Measurements from ENCODE around the gene RASSF6. TPM values are rescaled to one million over a fixed set of nuclear protein-coding genes. Genes with fewer than 3 reads are reported as not detected.
"Not testable (repeated sequence)": the region's sequence is repeated elsewhere in the genome, so short reads cannot be mapped to it uniquely, and the experiment has no call there.

RASSF6 gene
- polyA plus RNA-seq, 6 donors from 2014 or later, result 0.52 to 2.1 TPM; not detected in 4

DNA sequence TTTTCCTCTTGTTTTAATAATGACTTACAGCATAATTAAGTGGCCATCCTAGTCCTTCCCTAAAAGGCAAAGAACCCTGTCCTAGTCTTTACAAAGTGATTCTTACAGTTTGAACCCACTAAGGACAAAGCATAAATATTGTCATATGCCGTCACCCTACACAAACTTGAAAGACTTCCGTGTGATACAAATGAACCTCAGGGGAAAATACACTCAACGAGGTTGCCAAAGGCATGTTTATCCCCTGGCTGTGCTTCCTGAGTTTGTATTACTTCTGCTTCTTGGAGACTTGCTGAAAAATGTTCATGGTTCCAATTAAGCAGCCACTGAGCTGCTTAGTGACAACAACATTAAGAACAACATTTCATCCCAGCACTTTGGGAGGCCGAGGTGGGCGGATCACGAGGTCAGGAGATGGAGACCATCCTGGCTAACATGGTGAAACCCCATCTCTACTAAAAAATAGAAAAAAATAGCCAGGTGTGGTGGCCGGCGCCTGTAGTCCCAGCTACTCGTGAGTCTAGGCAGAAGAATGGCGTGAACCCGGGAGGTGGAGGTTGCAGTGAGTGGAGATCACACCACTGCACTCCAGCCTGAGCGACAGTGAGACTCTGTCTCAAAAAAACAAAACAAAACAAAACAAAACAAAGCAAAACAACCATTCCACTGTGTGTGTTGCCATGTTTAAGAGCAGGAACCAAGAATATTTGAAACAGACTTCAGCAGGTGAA, 16.2 kb downstream of the RASSF6 start:
- ATAC-seq (ENCODE audit: low read depth in 2 of 2), result peak; percentile 59 to 69
- Mint-ChIP-seq H3K36me3 (no peaks in the 10 kb centered on the region), H3K4me3 (peak overlapping the region in 1 of 8 donors; percentile 30), H3K27ac (peak overlapping the region; percentile 5 to 84 (median 42)), H3K9me3 (peaks cover 0 to 5% (median 0%) of the 10 kb centered on the region in 7 donors), H3K27me3 (no peaks in the 10 kb centered on the region), H3K4me1 (peaks cover 20 to 36% (median 24%) of the 10 kb centered on the region in 3 donors)
- DNase-seq, result no peak

DNA sequence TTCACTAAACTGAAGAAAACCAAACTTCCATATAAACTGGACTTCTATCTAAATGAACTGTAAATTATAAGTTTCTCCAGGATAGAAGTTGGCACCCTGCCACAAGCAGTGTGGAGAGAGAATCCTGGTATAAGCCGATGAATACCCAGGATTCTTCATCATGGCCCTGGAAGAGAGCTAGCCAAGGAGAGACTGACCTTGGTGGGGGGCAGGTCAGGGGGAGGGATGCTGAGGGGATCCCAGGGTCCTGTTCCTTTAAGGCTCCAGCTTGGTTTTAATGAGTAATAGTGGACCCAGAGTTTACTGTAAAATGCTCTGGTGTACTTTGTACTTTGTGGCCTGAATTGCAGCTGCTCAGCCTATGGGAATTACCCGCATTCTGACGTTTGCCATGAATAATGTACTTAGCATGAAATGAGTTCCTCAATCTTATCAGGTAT, 16.9 kb downstream of the RASSF6 start:
- ATAC-seq (ENCODE audit: low read depth in 2 of 2) (peak; percentile 64), DNase-seq (no peak)
- peaks cover 20 to 36% (median 24%) of the 10 kb centered on the region in 3 donors for H3K4me1 Mint-ChIP-seq
- H3K36me3 Mint-ChIP-seq, result no peaks in the 10 kb centered on the region
- H3K27ac Mint-ChIP-seq, result peak overlapping the region in 2 of 6 donors; percentile 28 to 84
- peaks cover 0 to 5% (median 0%) of the 10 kb centered on the region in 7 donors for H3K9me3 Mint-ChIP-seq
- no peaks in the 10 kb centered on the region for H3K27me3 Mint-ChIP-seq
- H3K4me3 Mint-ChIP-seq, result no peak overlapping the region

DNA sequence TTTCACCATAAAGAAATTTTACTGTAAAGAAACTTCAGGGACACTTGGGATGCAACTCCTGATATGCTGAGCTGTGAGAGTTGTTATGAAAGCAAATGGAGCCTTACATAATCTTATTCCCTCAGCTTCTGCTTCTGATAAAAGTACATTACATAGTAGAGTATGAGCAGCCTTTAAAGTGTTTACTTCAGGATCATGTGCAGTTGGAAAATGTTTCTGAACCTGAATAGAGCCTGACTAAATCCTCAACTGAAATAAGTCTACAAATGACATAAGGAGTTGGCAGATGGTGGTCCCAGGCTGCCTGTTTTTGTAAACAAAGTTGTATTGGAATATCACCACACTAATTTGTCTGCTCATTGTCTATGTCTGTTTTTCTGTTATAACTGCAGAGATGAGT, 19.3 kb downstream of the RASSF6 start:
- peak overlapping the region in 1 of 6 donors; percentile 49 for H3K27ac Mint-ChIP-seq
- H3K4me3 Mint-ChIP-seq, result no peak overlapping the region
- no peaks in the 10 kb centered on the region for H3K27me3 Mint-ChIP-seq
- ATAC-seq (ENCODE audit: low read depth in 2 of 2) (no peak), DNase-seq (no peak)
- peaks cover 0 to 5% (median 0%) of the 10 kb centered on the region in 7 donors for H3K9me3 Mint-ChIP-seq
- H3K4me1 Mint-ChIP-seq, result peaks cover 6 to 21% (median 9%) of the 10 kb centered on the region in 3 donors
- no peaks in the 10 kb centered on the region for H3K36me3 Mint-ChIP-seq

DNA sequence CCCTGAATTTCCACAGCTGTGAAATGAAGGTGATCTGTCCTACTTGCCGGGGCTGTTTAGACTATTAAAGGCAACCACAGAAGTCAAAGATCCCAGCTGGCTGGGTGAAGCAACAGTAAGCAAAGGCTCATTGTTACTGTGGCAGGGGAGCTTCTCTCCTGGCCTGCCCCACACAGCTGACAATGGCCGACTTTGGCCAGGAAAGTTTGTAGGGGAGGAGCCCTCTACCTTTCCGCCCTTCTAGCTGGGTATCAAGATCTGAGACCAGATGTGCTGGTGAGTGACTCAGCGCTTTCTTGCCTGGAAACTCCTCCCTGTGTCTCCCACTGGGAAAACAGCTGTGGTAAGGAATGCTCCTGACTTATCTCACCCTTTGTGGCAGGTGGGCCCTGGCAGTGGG, 21.1 kb downstream of the RASSF6 start:
- Mint-ChIP-seq H3K27me3 (no peaks in the 10 kb centered on the region), H3K4me3 (no peak overlapping the region), H3K36me3 (no peaks in the 10 kb centered on the region), H3K27ac (peak overlapping the region in 1 of 6 donors; percentile 27), H3K9me3 (peaks cover 0 to 5% (median 0%) of the 10 kb centered on the region in 7 donors), H3K4me1 (peaks cover 3 to 14% (median 5%) of the 10 kb centered on the region in 3 donors)
- ATAC-seq (ENCODE audit: low read depth in 2 of 2), result no peak
- DNase-seq, result no peak

DNA sequence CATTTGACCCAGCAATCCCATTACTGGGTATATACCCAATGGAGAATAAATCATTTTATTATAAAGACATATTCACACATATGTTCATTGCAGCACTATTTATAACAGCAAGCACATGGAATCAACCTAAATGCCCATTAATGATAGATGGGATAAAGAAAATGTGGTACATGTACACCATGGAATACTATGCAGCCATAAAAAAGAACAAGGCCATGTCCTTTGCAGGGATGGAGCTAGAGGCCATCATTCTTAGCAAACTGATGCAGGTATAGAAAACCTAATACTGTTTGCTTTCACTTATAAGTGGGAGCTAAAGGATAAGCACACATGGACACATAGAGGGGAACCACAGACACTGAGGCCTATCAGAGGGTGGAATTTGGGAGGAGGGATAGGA, 22.6 kb downstream of the RASSF6 start:
- H3K27ac Mint-ChIP-seq, result no peak overlapping the region
- ATAC-seq (ENCODE audit: low read depth in 2 of 2) (no peak), DNase-seq (no peak)
- peaks cover 0 to 5% (median 0%) of the 10 kb centered on the region in 7 donors for H3K9me3 Mint-ChIP-seq
- H3K4me3 Mint-ChIP-seq, result no peak overlapping the region
- H3K27me3 Mint-ChIP-seq, result no peaks in the 10 kb centered on the region
- peaks cover 0 to 3% (median 3%) of the 10 kb centered on the region in 3 donors for H3K4me1 Mint-ChIP-seq
- H3K36me3 Mint-ChIP-seq, result no peaks in the 10 kb centered on the region

DNA sequence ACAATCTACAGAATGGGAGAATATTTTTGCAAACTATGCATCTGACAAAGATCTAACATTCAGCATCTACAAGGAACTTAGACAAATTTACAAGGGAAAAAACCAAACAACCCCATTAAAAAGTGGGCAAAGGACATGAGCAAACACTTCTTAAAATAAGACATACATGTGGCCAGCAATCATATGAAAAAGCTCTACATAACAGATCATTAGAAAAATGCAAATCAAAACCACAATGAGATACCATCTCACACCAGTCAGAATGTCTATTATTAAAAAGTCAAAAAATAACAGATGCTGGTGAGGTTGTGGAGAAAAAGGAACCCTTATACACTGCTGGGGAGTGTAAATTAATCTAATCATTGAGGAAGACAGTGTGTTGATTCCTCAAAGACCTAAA, 23.1 kb downstream of the RASSF6 start:
- DNase-seq; H3K4me3 Mint-ChIP-seq; H3K9me3 Mint-ChIP-seq; H3K27ac Mint-ChIP-seq; ATAC-seq (ENCODE audit: low read depth in 2 of 2); H3K4me1 Mint-ChIP-seq; H3K27me3 Mint-ChIP-seq; H3K36me3 Mint-ChIP-seq: not testable (repeated sequence)

DNA sequence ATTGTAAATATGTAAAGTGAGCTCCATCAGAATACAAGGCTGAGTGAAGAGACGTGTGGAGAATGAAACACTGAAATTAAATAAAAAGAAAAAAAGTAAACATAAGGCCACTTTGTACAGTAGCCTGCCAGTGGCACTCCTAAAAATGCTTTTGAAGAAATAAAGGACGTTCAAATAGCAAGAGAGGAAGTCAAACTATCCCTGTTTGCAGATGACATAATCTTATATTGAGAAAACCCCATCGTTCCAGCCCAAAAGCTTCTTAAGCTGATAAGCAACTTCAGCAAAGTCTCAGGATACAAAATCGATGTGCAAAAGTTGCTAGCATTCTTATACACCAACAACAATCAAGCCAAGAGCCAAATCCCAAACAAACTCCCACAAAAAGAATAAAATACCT, 24.2 kb downstream of the RASSF6 start:
- H3K27ac Mint-ChIP-seq, result no peak overlapping the region
- DNase-seq, result no peak
- no peaks in the 10 kb centered on the region for H3K27me3 Mint-ChIP-seq
- ATAC-seq (ENCODE audit: low read depth in 2 of 2), result no peak
- H3K4me3 Mint-ChIP-seq, result no peak overlapping the region
- H3K9me3 Mint-ChIP-seq, result peaks cover 0 to 5% (median 0%) of the 10 kb centered on the region in 7 donors
- H3K36me3 Mint-ChIP-seq, result no peaks in the 10 kb centered on the region
- H3K4me1 Mint-ChIP-seq, result peaks cover 0 to 3% (median 3%) of the 10 kb centered on the region in 3 donors

DNA sequence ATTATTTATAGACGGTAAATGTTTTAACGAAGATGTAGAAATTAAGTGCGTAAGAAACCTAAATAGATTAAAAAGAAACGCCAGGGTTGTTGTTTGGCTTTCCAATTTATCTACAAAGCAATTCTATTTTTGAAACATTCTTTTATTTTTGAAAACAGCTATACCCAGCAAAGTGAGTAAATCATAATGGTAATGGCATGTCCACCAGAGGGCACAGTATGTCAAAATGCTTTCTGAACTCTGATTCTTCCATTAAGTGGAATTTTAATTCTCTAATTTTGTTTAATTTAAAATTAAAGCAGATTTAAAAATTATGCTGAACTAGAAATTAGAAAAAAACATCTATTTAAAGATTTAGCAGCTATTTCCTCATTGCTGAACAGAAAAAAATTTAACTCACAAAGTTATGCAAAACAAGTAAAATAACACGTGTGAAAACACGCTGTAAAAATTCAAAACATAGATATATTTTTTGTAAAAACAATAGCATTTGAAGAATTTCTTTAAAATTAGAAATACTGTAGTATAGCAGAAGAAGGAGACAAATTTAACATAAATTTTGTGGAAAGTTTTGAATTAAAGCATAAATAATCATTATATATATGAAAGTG, 26.5 kb downstream of the RASSF6 start:
- no peaks in the 10 kb centered on the region for H3K36me3 Mint-ChIP-seq
- no peak overlapping the region for H3K27ac Mint-ChIP-seq
- H3K4me3 Mint-ChIP-seq, result no peak overlapping the region
- no peaks in the 10 kb centered on the region for H3K27me3 Mint-ChIP-seq
- ATAC-seq (ENCODE audit: low read depth in 2 of 2) (no peak), DNase-seq (no peak)
- H3K9me3 Mint-ChIP-seq, result peaks cover 0 to 5% (median 0%) of the 10 kb centered on the region in 7 donors
- H3K4me1 Mint-ChIP-seq, result peaks cover 12 to 21% (median 15%) of the 10 kb centered on the region in 3 donors

DNA sequence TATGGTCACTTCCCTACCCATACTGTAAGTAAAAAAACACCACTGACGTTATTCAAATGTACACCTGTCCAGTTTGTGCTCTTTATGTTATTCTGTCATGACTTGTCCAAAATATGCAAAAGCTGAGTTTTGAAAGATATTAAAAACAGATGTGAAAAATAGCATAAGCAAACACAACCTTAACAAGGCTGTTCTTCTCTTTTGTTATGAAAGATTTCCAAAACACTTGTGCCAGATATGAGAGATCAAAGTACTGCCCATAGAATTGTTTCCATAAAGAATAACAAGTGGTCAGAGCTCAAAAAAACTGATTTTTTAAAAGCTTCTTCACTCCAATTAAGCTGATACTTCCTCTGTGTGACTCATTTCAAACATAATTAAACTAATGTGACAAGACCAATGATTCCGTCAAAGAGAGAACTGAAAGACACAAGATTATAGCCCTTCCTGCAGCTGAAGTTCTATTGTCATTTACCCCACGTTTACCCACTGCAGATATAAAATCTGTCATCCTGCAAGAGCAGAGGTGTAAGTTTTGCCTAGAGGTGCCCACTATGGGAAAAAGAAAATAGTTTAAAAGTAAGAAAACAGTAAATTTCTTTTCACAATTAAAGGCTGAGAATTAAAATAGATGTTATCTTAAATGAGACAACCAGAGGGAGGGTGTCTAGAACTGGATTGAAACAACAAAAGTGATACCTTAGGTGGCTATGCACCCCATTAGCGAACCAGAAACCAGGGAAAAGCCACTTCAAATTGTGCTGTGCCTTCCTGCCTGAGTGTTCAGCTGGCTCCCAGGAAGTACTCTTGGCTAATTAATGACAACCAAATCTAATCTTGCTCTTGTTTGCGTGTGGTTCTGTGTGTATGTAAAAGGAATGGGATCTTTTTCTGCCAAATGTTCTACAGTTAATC, 30.1 kb downstream of the RASSF6 start:
- ATAC-seq (ENCODE audit: low read depth in 2 of 2), result peak; percentile 63 to 82

DNA sequence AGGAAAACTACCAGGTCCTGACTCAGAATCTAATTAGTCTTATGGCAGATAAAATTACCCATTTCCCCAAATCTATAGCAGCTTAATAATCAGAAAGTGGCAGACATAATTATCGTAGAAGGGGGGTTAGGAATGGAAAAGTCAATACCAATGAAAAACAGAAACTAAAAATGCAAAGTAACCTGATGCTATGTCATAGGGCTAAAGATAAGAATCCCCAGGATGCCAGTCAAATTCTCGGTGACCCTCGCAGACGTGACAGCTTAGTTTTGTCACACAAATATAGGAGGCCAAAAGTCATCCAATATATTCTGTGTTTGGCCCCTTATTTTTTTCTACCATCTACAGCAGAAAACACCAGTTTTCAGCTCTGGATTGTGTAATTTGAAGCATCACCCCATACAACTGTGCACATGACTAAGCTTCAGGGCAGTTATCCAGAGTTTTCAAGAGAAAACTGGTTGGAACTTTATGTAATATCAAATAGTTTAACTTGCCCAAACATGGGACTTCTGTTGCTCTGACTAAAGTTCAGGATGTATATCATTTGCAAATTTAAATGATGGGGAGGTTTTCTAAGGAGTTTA, 30.9 kb downstream of the RASSF6 start:
- Mint-ChIP-seq H3K9me3 (no peaks in the 10 kb centered on the region), H3K27me3 (no peaks in the 10 kb centered on the region), H3K4me1 (peaks cover 12 to 23% (median 12%) of the 10 kb centered on the region in 3 donors), H3K27ac (peak overlapping the region in 3 of 6 donors; percentile 36 to 93 (median 60)), H3K36me3 (no peaks in the 10 kb centered on the region), H3K4me3 (peak overlapping the region in 2 of 8 donors; percentile 11 to 62)
- peak; percentile 8 to 18 for ATAC-seq (ENCODE audit: low read depth in 2 of 2)
- DNase-seq, result no peak

More for the DNA sequence above, 30.1 kb downstream of the RASSF6 start:
- Mint-ChIP-seq H3K4me3 (peak overlapping the region in 4 of 8 donors; percentile 2 to 62 (median 12)), H3K36me3 (no peaks in the 10 kb centered on the region), H3K27ac (peak overlapping the region in 5 of 6 donors; percentile 28 to 93 (median 36)), H3K9me3 (no peaks in the 10 kb centered on the region), H3K4me1 (peaks cover 12 to 23% (median 12%) of the 10 kb centered on the region in 3 donors), H3K27me3 (no peaks in the 10 kb centered on the region)
- peak; percentile 6 for DNase-seq

DNA sequence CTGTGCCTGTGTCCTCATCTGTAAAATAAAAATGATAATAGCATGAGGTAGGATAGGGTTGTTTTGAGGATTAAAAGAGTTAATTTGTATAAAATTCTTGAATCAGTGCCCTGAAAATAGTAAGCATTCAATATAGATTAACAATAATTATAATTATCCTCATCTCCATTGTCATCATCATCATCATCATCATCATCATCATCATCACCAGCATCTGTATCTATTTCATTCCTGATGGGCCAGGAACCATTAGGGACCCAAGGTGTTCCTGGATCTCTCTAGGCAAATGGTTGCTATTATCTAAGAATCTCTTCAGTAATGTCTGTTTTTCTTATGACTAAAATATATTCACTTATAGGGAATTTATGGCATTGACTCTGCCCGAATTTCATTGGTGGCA, 31.6 kb downstream of the RASSF6 start:
- Mint-ChIP-seq H3K9me3 (no peaks in the 10 kb centered on the region), H3K4me1 (peaks cover 12 to 23% (median 12%) of the 10 kb centered on the region in 3 donors), H3K27me3 (no peaks in the 10 kb centered on the region), H3K4me3 (no peak overlapping the region), H3K36me3 (no peaks in the 10 kb centered on the region), H3K27ac (no peak overlapping the region)
- ATAC-seq (ENCODE audit: low read depth in 2 of 2) (no peak), DNase-seq (no peak)

DNA sequence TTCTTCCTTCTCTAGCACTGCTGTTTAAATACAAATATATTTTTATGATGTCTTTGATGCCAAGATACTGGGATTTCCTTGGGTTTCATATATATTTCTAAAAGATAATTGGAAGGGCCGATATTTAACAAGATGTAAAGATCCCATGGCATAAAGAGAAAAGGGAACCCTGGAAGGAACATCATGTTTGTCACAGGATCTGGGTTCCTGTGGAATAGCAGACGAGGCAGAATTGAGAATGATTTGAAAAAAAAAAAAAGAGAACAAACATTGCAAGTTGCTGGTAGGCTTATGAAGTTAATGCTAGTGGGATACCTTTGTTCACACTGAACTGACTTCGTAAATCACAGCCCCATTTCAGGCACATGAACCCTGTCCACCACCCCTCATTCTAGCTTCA, 33.6 kb downstream of the RASSF6 start:
- Mint-ChIP-seq H3K4me1 (peaks cover 12 to 23% (median 12%) of the 10 kb centered on the region in 3 donors), H3K27ac (no peak overlapping the region), H3K4me3 (no peak overlapping the region), H3K36me3 (no peaks in the 10 kb centered on the region), H3K9me3 (no peaks in the 10 kb centered on the region), H3K27me3 (no peaks in the 10 kb centered on the region)
- ATAC-seq (ENCODE audit: low read depth in 2 of 2) (no peak), DNase-seq (no peak)

DNA sequence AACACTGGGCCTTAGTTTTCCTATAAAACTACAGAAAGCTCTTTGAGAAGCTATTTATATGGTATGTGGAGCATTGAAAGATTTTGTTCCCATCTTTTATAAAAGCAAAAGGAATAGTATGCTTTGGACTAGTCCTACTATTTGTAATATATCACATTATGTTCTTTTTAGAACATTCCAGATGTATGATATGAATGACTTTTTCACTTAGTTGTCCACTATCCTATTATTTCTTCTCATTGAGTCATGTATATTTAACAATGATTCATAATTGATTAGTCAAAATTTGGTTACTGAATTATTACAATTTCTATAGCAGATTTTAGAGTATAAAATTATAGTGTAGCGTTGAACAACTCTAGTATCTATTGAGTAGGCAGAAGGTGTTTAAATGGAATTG, 34.2 kb downstream of the RASSF6 start:
- H3K9me3 Mint-ChIP-seq, result peaks cover 0 to 5% (median 0%) of the 10 kb centered on the region in 7 donors
- DNase-seq, result no peak
- no peak overlapping the region for H3K4me3 Mint-ChIP-seq
- H3K27me3 Mint-ChIP-seq, result no peaks in the 10 kb centered on the region
- H3K27ac Mint-ChIP-seq, result no peak overlapping the region
- H3K36me3 Mint-ChIP-seq, result no peaks in the 10 kb centered on the region
- peaks cover 12 to 23% (median 12%) of the 10 kb centered on the region in 3 donors for H3K4me1 Mint-ChIP-seq
- no peak for ATAC-seq (ENCODE audit: low read depth in 2 of 2)

Measured in naive B cell (primary cell).